ENCODE data around the gene GPR55.

GPR55 gene

DNA sequence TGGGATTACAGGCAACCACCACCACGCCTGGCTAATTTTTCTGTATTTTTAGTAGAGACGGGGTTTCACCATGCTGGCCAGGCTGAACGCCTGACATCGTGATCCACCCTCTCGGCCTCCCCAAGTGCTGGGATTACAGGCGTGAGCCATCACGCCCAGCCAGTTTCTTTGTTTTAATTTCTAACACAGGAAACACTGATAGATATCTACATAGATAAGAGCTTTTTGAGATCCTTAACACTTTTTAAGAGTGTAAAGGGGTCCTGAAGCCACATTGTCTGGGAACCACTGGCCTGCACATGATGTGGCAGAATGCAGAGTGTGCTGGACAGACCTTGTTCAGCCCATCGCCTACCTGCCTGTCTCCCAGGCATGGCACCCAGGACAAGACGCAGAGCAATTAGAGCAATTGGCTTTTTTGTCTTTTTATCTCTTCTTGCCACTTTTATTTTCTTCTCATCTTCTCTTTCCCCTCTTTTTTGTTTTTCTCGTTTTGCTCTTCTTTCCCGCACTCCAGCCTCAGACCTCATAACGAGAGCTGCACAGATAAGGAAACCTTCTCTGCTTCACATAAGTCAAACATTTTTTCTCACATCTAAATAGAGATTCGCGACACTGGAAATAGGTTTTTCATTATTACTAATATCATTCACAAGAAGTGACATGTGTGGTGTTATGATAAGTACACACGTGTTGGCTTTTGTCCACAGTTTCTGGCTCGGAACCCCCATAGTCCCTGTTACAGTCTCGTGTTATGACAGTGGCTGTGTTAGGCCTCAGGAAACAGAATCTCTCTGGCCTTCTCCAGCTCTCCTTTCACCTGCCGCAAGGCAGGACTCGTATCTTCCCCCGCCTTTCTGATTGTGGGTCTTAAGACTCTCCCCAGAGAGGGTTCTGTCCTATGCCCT lies 25.2 kb upstream of the GPR55 start:
- Histone ChIP-seq H3K27ac (ENCODE audit: low read depth, low read length) (no peak overlapping the region), H3K27me3 (ENCODE audit: insufficient read depth, low read length) (no peaks in the 10 kb centered on the region), H3K4me1 (ENCODE audit: insufficient read depth, low read length) (no peaks in the 10 kb centered on the region), H3K9ac (ENCODE audit: low read depth, low read length) (no peak overlapping the region), H3K36me3 (ENCODE audit: insufficient read depth, low read length) (no peaks in the 10 kb centered on the region), H3K9me3 (ENCODE audit: insufficient read depth, low read depth, low read length) (no peaks in the 10 kb centered on the region), H3K4me3 (ENCODE audit: low read length) (no peak overlapping the region)
- 94% methylated on average over 18 of the region's 20 CpGs for WGBS

GRCh38 chr2:230947908-230948365 lies 22.9 kb upstream of the GPR55 start:
- Histone ChIP-seq H3K9ac (ENCODE audit: low read depth, low read length) (no peak overlapping the region), H3K4me1 (ENCODE audit: insufficient read depth, low read length) (no peaks in the 10 kb centered on the region), H3K27me3 (ENCODE audit: insufficient read depth, low read length) (no peaks in the 10 kb centered on the region), H3K9me3 (ENCODE audit: insufficient read depth, low read depth, low read length) (no peaks in the 10 kb centered on the region), H3K36me3 (ENCODE audit: insufficient read depth, low read length) (no peaks in the 10 kb centered on the region), H3K27ac (ENCODE audit: low read depth, low read length) (no peak overlapping the region), H3K4me3 (ENCODE audit: low read length) (no peak overlapping the region)
- 89% methylated on average over 10 of the region's 10 CpGs for WGBS

- Histone ChIP-seq H3K4me3 (ENCODE audit: low read length) (no peak overlapping the region), H3K4me1 (ENCODE audit: insufficient read depth, low read length) (no peaks in the 10 kb centered on the region), H3K9ac (ENCODE audit: low read depth, low read length) (no peak overlapping the region), H3K27me3 (ENCODE audit: insufficient read depth, low read length) (no peaks in the 10 kb centered on the region), H3K36me3 (ENCODE audit: insufficient read depth, low read length) (no peaks in the 10 kb centered on the region), H3K9me3 (ENCODE audit: insufficient read depth, low read depth, low read length) (no peaks in the 10 kb centered on the region), H3K27ac (ENCODE audit: low read depth, low read length) (no peak overlapping the region)
- 92% methylated on average over 3 of the region's 3 CpGs for WGBS
Measured at GRCh38 chr2:230947235-230947576, 22.2 kb upstream of the GPR55 start.

- WGBS, result 92% methylated on average over 7 of the region's 7 CpGs
- H3K4me1 ChIP-seq (ENCODE audit: insufficient read depth, low read length), result no peaks in the 10 kb centered on the region
- H3K27me3 ChIP-seq (ENCODE audit: insufficient read depth, low read length), result no peaks in the 10 kb centered on the region
- H3K36me3 ChIP-seq (ENCODE audit: insufficient read depth, low read length), result no peaks in the 10 kb centered on the region
- H3K9me3 ChIP-seq (ENCODE audit: insufficient read depth, low read depth, low read length), result no peaks in the 10 kb centered on the region
- H3K27ac ChIP-seq (ENCODE audit: low read depth, low read length), result no peak overlapping the region
- H3K4me3 ChIP-seq (ENCODE audit: low read length), result no peak overlapping the region
- H3K9ac ChIP-seq (ENCODE audit: low read depth, low read length), result no peak overlapping the region
Measured at GRCh38 chr2:230946429-230947234, 21.6 kb upstream of the GPR55 start.

DNA sequence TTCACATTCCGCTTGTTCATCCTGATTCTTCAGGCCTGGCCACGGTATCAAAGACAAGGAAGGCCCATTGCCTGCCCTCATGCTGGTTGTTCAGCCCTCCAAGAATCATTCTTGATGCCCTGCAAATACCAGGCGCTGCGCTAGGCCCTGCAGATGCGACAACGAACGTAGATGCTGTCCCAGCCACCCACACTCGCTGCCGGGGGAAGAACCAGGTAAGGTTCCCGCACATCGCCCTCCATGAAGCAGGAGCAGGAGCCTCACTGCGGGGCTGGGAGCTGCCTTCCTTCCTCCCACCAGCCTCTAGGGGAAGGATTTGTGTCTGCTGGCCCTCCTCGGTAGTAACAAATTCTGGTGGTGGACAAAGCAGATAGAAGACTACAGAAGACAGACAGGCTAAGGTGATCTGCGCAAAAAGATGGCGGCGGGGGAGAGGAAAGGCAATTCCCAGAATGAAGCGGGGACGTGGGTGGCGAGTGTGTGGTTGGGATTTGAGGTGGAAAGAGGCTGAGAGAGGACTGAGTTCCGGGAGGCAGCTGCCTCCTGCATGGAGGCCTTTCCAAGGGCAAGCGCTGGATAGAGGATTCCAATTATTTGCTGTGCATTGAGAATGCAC lies 19.8 kb upstream of the GPR55 start:
- no peaks in the 10 kb centered on the region for H3K36me3 ChIP-seq (ENCODE audit: insufficient read depth, low read length)
- H3K27ac ChIP-seq (ENCODE audit: low read depth, low read length), result no peak overlapping the region
- H3K9ac ChIP-seq (ENCODE audit: low read depth, low read length), result no peak overlapping the region
- no peaks in the 10 kb centered on the region for H3K27me3 ChIP-seq (ENCODE audit: insufficient read depth, low read length)
- WGBS, result 94% methylated on average over 21 of the region's 21 CpGs
- H3K4me3 ChIP-seq (ENCODE audit: low read length), result no peak overlapping the region
- H3K9me3 ChIP-seq (ENCODE audit: insufficient read depth, low read depth, low read length), result no peaks in the 10 kb centered on the region
- no peaks in the 10 kb centered on the region for H3K4me1 ChIP-seq (ENCODE audit: insufficient read depth, low read length)

DNA sequence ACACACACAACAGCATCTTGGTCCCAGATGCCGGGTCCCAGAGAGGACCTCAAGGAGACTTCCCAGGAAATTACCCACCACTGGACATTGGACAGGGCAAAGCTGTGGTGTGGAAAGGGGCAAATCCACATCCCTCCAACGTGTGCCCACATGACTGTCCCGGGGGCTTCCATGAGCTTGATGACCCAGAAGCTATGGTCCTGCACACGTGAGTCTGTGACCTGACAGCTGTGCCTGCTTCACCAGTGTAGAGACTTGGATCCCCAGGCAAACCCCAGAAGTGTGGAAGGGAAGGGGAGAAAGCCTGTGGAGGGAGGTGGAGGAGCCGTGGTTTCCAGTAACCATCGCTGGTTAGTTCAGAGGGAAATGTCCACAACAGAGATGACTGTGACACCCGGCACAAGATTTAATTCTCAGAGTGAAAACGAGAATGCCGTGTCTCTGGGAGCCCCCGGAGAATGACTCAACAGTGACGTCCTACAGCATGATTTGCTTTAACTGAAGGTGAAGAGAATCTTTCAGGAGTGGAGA lies 19.1 kb upstream of the GPR55 start:
- Histone ChIP-seq H3K27me3 (ENCODE audit: insufficient read depth, low read length) (no peaks in the 10 kb centered on the region), H3K27ac (ENCODE audit: low read depth, low read length) (no peak overlapping the region), H3K4me1 (ENCODE audit: insufficient read depth, low read length) (no peaks in the 10 kb centered on the region), H3K4me3 (ENCODE audit: low read length) (no peak overlapping the region), H3K9me3 (ENCODE audit: insufficient read depth, low read depth, low read length) (no peaks in the 10 kb centered on the region), H3K9ac (ENCODE audit: low read depth, low read length) (no peak overlapping the region), H3K36me3 (ENCODE audit: insufficient read depth, low read length) (no peaks in the 10 kb centered on the region)
- 90% methylated on average over 11 of the region's 11 CpGs for WGBS

GRCh38 chr2:230942920-230943896 lies 18.2 kb upstream of the GPR55 start:
- Histone ChIP-seq H3K27me3 (ENCODE audit: insufficient read depth, low read length) (no peaks in the 10 kb centered on the region), H3K4me1 (ENCODE audit: insufficient read depth, low read length) (no peaks in the 10 kb centered on the region), H3K9me3 (ENCODE audit: insufficient read depth, low read depth, low read length) (0 out of 2 replicates have a peak, but pooled peaks cover 2% of the 10 kb centered on the region), H3K36me3 (ENCODE audit: insufficient read depth, low read length) (no peaks in the 10 kb centered on the region), H3K4me3 (ENCODE audit: low read length) (no peak overlapping the region), H3K27ac (ENCODE audit: low read depth, low read length) (no peak overlapping the region), H3K9ac (ENCODE audit: low read depth, low read length) (no peak overlapping the region)
- 87% methylated on average over 19 of the region's 19 CpGs for WGBS

DNA sequence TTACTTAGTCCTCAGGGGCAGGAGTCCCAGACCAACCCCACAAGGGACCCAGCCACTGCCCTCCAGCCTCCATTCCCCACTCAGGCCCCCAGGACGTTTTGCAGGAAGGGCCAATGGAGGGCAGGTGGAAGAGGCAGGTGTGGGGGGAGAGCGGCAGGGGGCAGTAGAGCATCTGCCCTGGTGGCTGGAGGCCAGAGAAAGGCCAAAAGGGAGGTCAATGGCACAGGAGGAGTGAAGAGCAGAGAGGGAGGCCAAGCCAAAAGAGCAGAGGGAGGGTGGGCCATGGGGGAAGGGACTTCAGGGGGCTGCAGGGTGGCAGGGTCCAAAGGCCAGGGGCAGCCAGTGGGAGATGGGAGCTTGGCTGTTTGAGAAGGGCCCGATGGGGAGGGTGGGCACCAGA lies 17.3 kb upstream of the GPR55 start:
- H3K27ac ChIP-seq (ENCODE audit: low read depth, low read length), result no peak overlapping the region
- WGBS, result 73% methylated on average over 2 of the region's 3 CpGs

DNA sequence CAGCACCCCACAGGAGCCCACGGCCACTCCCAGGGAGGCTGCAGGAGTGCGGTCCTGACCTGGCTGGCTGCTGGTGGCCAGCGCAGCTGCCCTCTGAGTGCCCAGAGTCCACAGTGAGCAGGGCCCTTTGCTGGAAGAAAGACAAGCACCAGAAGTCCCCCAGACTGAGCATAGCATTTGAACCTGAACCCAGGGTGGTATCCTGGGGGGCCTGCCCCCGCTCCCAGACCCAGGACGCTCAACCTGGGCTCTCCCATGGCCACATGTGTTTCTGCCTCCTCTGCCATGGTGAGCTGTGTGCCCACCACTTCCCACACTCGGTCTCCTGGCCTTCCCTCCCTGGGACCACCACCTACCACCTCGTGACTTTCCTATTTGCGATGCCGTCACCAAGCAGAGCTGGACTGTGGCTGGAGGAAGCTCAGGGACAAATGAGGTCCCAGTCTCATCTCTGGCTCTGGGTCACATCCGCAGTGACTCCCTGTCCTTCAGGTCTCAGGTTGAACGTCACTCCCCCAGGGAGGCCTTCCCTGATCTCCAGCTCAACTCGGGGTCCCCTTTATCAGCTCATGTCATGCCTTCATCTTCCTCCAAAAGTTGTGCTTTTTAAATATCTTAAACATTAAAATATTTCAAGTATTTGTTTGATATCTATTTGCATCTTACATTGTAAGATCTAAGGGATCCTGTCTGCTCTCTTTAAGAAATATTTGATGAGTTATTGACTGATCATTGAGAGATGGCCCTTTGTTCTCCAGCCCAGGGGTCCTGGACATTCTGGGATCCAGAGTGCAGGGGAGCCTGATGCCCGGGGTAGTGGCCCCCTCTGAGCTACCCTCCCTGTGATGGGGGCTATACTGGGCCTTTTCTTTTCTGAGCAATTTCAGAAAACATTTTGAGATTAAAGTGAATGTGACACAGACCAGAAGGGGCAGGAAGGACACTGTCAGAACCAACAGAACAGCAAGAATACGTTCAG lies 16.4 kb upstream of the GPR55 start:
- Histone ChIP-seq H3K9ac (ENCODE audit: low read depth, low read length) (no peak overlapping the region), H3K27me3 (ENCODE audit: insufficient read depth, low read length) (no peaks in the 10 kb centered on the region), H3K36me3 (ENCODE audit: insufficient read depth, low read length) (no peaks in the 10 kb centered on the region), H3K4me1 (ENCODE audit: insufficient read depth, low read length) (no peaks in the 10 kb centered on the region), H3K27ac (ENCODE audit: low read depth, low read length) (no peak overlapping the region), H3K9me3 (ENCODE audit: insufficient read depth, low read depth, low read length) (peaks cover 13% of the 10 kb centered on the region; the same call in 1 of the 2 replicates), H3K4me3 (ENCODE audit: low read length) (no peak overlapping the region)
- 85% methylated on average over 14 of the region's 14 CpGs for WGBS

More for the DNA sequence above, 17.3 kb upstream of the GPR55 start:
- no peak overlapping the region for H3K4me3 ChIP-seq (ENCODE audit: low read length)
- no peaks in the 10 kb centered on the region for H3K36me3 ChIP-seq (ENCODE audit: insufficient read depth, low read length)
- H3K27me3 ChIP-seq (ENCODE audit: insufficient read depth, low read length), result no peaks in the 10 kb centered on the region
- H3K4me1 ChIP-seq (ENCODE audit: insufficient read depth, low read length), result no peaks in the 10 kb centered on the region
- 0 out of 2 replicates have a peak, but pooled peaks cover 5% of the 10 kb centered on the region for H3K9me3 ChIP-seq (ENCODE audit: insufficient read depth, low read depth, low read length)
- no peak overlapping the region for H3K9ac ChIP-seq (ENCODE audit: low read depth, low read length)
